GM18505 (cell line): Measurements from ENCODE around the gene XIRP2.

Experiments
- ATAC-seq: cut with Tn5 transposase; IDR thresholded peaks from one replicate; pipeline ENCODE4 v1.9.1; 2021; ENCODE audit not compliant: unreplicated experiment
- POLR2A ChIP-seq: IDR thresholded peaks from 4 replicates; pipeline ENCODE4 v1.6.1; 2011; ENCODE audit warnings: borderline replicate concordance; ENCODE audit not compliant: insufficient read depth, insufficient read length; ENCODE audit errors: extremely low read depth

XIRP2 gene

GRCh38 chr2:167144179-167144898 is 256.1 kb downstream of the XIRP2 start:
- no peak for TF ChIP-seq POLR2A
- ATAC-seq, result no peak

- no peak for ATAC-seq
- no peak for TF ChIP-seq POLR2A
These were observed 259.1 kb downstream of the XIRP2 start for GRCh38 chr2:167147271-167147941.

- TF ChIP-seq POLR2A, result no peak
- ATAC-seq, result no peak
These were observed 263.6 kb downstream of the XIRP2 start for GRCh38 chr2:167151894-167152293.

- TF ChIP-seq POLR2A, result no peak
- no peak for ATAC-seq
These were observed 269.2 kb downstream of the XIRP2 start for GRCh38 chr2:167157523-167157922.

- TF ChIP-seq POLR2A, result no peak
- ATAC-seq, result no peak
These were observed 288.9 kb downstream of the XIRP2 start for GRCh38 chr2:167177196-167177595.

- no peak for TF ChIP-seq POLR2A
- ATAC-seq, result no peak
These were observed 292.9 kb downstream of the XIRP2 start for GRCh38 chr2:167181134-167181533.

- no peak for ATAC-seq
- TF ChIP-seq POLR2A, result no peak
These were observed 293.4 kb downstream of the XIRP2 start for GRCh38 chr2:167181688-167182087.

- no peak for TF ChIP-seq POLR2A
- ATAC-seq, result no peak
These were observed 294.1 kb downstream of the XIRP2 start for GRCh38 chr2:167182403-167182802.

GRCh38 chr2:167183931-167184330 is 295.7 kb downstream of the XIRP2 start:
- no peak for ATAC-seq
- no peak for TF ChIP-seq POLR2A

- no peak for TF ChIP-seq POLR2A
- no peak for ATAC-seq
These were observed 298.2 kb downstream of the XIRP2 start for GRCh38 chr2:167186465-167186864.

GRCh38 chr2:167187049-167187727 is 298.9 kb downstream of the XIRP2 start:
- no peak for ATAC-seq
- no peak for TF ChIP-seq POLR2A

GRCh38 chr2:167187978-167188967 is 300.0 kb downstream of the XIRP2 start:
- ATAC-seq, result no peak

GRCh38 chr2:167190053-167190452 is 301.8 kb downstream of the XIRP2 start:
- no peak for TF ChIP-seq POLR2A
- no peak for ATAC-seq

More at GRCh38 chr2:167187978-167188967, 300.0 kb downstream of the XIRP2 start:
- TF ChIP-seq POLR2A, result no peak

GRCh38 chr2:167191588-167191987 is 303.3 kb downstream of the XIRP2 start:
- no peak for TF ChIP-seq POLR2A
- ATAC-seq, result no peak

- ATAC-seq, result no peak
- no peak for TF ChIP-seq POLR2A
These were observed 304.6 kb downstream of the XIRP2 start for GRCh38 chr2:167192833-167193232.
